ENCODE measurements around the gene KDM3B. TPM values are rescaled to one million over a fixed set of nuclear protein-coding genes. Genes with fewer than 3 reads are reported as not detected.

Gene KDM3B
- total RNA-seq, 1 experiment from 2014 or later = 56.3 TPM

GRCh38 chr5:138466900-138467710 lies 114.6 kb downstream of the KDM3B start:
- Histone ChIP-seq H3K4me2 (ENCODE audit: low read depth, low read length, poor library complexity, severe bottlenecking) (peak overlapping the region; percentile 96), H3K4me1 (ENCODE audit: low read length) (peaks cover 19% of the 10 kb centered on the region), H4K20me1 (ENCODE audit: insufficient read depth, low read depth, low read length) (no peaks in the 10 kb centered on the region; the same call in 1 of the 2 replicates), H3K36me3 (ENCODE audit: insufficient read depth, low read length) (no peaks in the 10 kb centered on the region), H3K4me3 (ENCODE audit: low read length) (no peak overlapping the region; the same call in 1 of the 2 replicates), H3K9me3 (ENCODE audit: low read length) (no peaks in the 10 kb centered on the region), H3K9ac (ENCODE audit: low read length) (no peak overlapping the region), H3K79me2 (ENCODE audit: low read length) (no peaks in the 10 kb centered on the region), H3K27me3 (ENCODE audit: low read length) (peaks cover 4% of the 10 kb centered on the region; the same call in 1 of the 2 replicates), H3K9me2 (replicated peaks; ENCODE audit: insufficient read depth, low read length) (no peaks in the 10 kb centered on the region), H2AFZ (ENCODE audit: low read length) (no peak overlapping the region), H3K27ac (ENCODE audit: low read length) (no peak overlapping the region)
- DNase-seq = no peak

- no peaks in the 10 kb centered on the region for H3K9me3 ChIP-seq (ENCODE audit: low read length)
These were observed 115.2 kb downstream of the KDM3B start for GRCh38 chr5:138467711-138468132.

GRCh38 chr5:138468133-138468965 lies 115.9 kb downstream of the KDM3B start:
- H3K36me3 ChIP-seq (ENCODE audit: insufficient read depth, low read length) = no peaks in the 10 kb centered on the region
- no peak for DNase-seq
- peaks cover 4% of the 10 kb centered on the region; the same call in 1 of the 2 replicates for H3K27me3 ChIP-seq (ENCODE audit: low read length)
- no peak overlapping the region for H3K4me3 ChIP-seq (ENCODE audit: low read length)
- H3K4me2 ChIP-seq (ENCODE audit: low read depth, low read length, poor library complexity, severe bottlenecking) = no peak overlapping the region
- H2AFZ ChIP-seq (ENCODE audit: low read length) = no peak overlapping the region
- no peak overlapping the region for H3K27ac ChIP-seq (ENCODE audit: low read length)
- no peaks in the 10 kb centered on the region for H3K79me2 ChIP-seq (ENCODE audit: low read length)
- no peaks in the 10 kb centered on the region for H3K9me2 ChIP-seq (replicated peaks; ENCODE audit: insufficient read depth, low read length)
- peaks cover 17% of the 10 kb centered on the region for H3K4me1 ChIP-seq (ENCODE audit: low read length)
- H3K9me3 ChIP-seq (ENCODE audit: low read length) = no peaks in the 10 kb centered on the region
- no peak overlapping the region for H3K9ac ChIP-seq (ENCODE audit: low read length)
- H4K20me1 ChIP-seq (ENCODE audit: insufficient read depth, low read depth, low read length) = no peaks in the 10 kb centered on the region; the same call in 1 of the 2 replicates

More at GRCh38 chr5:138467711-138468132, 115.2 kb downstream of the KDM3B start:
- no peak overlapping the region for H3K4me3 ChIP-seq (ENCODE audit: low read length)
- no peak overlapping the region for H3K27ac ChIP-seq (ENCODE audit: low read length)
- no peaks in the 10 kb centered on the region; the same call in 1 of the 2 replicates for H4K20me1 ChIP-seq (ENCODE audit: insufficient read depth, low read depth, low read length)
- no peak overlapping the region for H3K4me2 ChIP-seq (ENCODE audit: low read depth, low read length, poor library complexity, severe bottlenecking)
- no peaks in the 10 kb centered on the region for H3K36me3 ChIP-seq (ENCODE audit: insufficient read depth, low read length)
- H3K9me2 ChIP-seq (replicated peaks; ENCODE audit: insufficient read depth, low read length) = no peaks in the 10 kb centered on the region
- H3K9ac ChIP-seq (ENCODE audit: low read length) = no peak overlapping the region
- no peak overlapping the region for H2AFZ ChIP-seq (ENCODE audit: low read length)
- no peak for DNase-seq
- H3K27me3 ChIP-seq (ENCODE audit: low read length) = peaks cover 4% of the 10 kb centered on the region; the same call in 1 of the 2 replicates
- peaks cover 19% of the 10 kb centered on the region for H3K4me1 ChIP-seq (ENCODE audit: low read length)
- H3K79me2 ChIP-seq (ENCODE audit: low read length) = no peaks in the 10 kb centered on the region

DNA sequence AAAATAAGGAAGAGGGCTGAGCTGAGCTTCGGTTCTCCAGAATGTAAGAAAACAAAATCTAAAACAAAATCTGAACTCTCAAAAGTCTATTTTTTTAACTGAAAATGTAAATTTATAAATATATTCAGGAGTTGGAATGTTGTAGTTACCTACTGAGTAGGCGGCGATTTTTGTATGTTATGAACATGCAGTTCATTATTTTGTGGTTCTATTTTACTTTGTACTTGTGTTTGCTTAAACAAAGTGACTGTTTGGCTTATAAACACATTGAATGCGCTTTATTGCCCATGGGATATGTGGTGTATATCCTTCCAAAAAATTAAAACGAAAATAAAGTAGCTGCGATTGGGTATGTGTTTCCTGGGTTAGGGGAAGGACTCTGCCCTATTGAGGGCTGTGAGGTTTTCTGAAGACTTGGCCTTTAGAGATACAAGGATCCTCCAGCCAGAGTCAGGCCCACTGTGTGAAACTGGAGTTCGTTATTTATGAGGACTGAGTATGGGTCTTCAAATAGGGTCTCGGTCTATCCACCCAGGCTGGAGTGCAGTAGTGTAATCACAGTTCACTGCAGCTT lies 116.6 kb downstream of the KDM3B start:
- H3K27me3 ChIP-seq (ENCODE audit: low read length) = peaks cover 4% of the 10 kb centered on the region; the same call in 1 of the 2 replicates
- H3K4me1 ChIP-seq (ENCODE audit: low read length) = peaks cover 12% of the 10 kb centered on the region
- no peak for DNase-seq
- H3K9ac ChIP-seq (ENCODE audit: low read length) = no peak overlapping the region
- no peaks in the 10 kb centered on the region for H3K36me3 ChIP-seq (ENCODE audit: insufficient read depth, low read length)
- no peak overlapping the region for H3K27ac ChIP-seq (ENCODE audit: low read length)
- no peaks in the 10 kb centered on the region; the same call in 1 of the 2 replicates for H4K20me1 ChIP-seq (ENCODE audit: insufficient read depth, low read depth, low read length)
- H3K4me2 ChIP-seq (ENCODE audit: low read depth, low read length, poor library complexity, severe bottlenecking) = no peak overlapping the region
- H3K9me2 ChIP-seq (replicated peaks; ENCODE audit: insufficient read depth, low read length) = no peaks in the 10 kb centered on the region
- H3K79me2 ChIP-seq (ENCODE audit: low read length) = no peaks in the 10 kb centered on the region
- H3K9me3 ChIP-seq (ENCODE audit: low read length) = no peaks in the 10 kb centered on the region
- H2AFZ ChIP-seq (ENCODE audit: low read length) = no peak overlapping the region
- H3K4me3 ChIP-seq (ENCODE audit: low read length) = no peak overlapping the region

GRCh38 chr5:138469540-138470321 lies 117.2 kb downstream of the KDM3B start:
- no peaks in the 10 kb centered on the region; the same call in 1 of the 2 replicates for H4K20me1 ChIP-seq (ENCODE audit: insufficient read depth, low read depth, low read length)
- no peaks in the 10 kb centered on the region for H3K79me2 ChIP-seq (ENCODE audit: low read length)
- no peaks in the 10 kb centered on the region for H3K9me3 ChIP-seq (ENCODE audit: low read length)
- DNase-seq = no peak
- H3K27ac ChIP-seq (ENCODE audit: low read length) = no peak overlapping the region
- no peak overlapping the region for H2AFZ ChIP-seq (ENCODE audit: low read length)
- H3K4me3 ChIP-seq (ENCODE audit: low read length) = no peak overlapping the region
- H3K9ac ChIP-seq (ENCODE audit: low read length) = no peak overlapping the region
- peaks cover 4% of the 10 kb centered on the region; the same call in 1 of the 2 replicates for H3K27me3 ChIP-seq (ENCODE audit: low read length)
- peaks cover 10% of the 10 kb centered on the region for H3K4me1 ChIP-seq (ENCODE audit: low read length)
- H3K4me2 ChIP-seq (ENCODE audit: low read depth, low read length, poor library complexity, severe bottlenecking) = no peak overlapping the region
- no peaks in the 10 kb centered on the region for H3K9me2 ChIP-seq (replicated peaks; ENCODE audit: insufficient read depth, low read length)
- no peaks in the 10 kb centered on the region for H3K36me3 ChIP-seq (ENCODE audit: insufficient read depth, low read length)

DNA sequence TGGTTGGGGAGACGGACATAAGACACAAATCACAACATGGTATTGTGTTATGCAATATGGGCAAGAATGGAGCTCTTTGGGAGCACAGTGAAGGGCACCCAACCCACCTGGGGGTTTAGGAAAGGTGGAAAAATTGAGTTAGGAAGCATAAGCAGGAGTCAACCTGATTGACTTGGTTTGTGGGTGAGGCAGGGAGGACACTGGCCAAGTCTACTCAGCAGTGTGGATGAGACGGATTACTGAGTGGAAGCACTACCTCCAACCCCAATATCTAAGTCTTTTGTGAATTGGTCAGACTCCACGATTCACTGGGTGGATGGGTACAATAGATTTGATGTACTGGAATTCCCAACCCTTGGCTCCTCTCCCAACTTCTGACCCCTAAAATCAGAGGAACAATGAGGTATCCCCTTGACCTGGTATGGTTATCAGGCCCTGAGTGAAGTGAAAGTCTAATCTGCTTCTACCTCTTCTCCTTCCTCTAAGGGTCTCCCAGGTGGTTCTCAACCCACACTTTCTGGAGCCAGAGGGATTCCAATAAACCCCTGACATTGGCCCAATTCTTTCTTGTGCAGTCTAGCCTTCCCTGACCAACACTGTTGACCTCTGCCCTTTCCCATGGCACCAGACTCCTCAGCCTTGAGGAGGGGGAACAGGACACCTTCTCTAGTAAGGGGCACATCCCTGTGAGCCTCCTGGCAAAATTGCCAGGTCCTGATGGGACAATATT lies 118.0 kb downstream of the KDM3B start:
- Histone ChIP-seq H3K79me2 (ENCODE audit: low read length) (no peaks in the 10 kb centered on the region), H3K27me3 (ENCODE audit: low read length) (peaks cover 4% of the 10 kb centered on the region; the same call in 1 of the 2 replicates), H2AFZ (ENCODE audit: low read length) (no peak overlapping the region), H3K36me3 (ENCODE audit: insufficient read depth, low read length) (no peaks in the 10 kb centered on the region), H3K4me1 (ENCODE audit: low read length) (peaks cover 10% of the 10 kb centered on the region), H3K9me2 (replicated peaks; ENCODE audit: insufficient read depth, low read length) (no peaks in the 10 kb centered on the region), H3K9me3 (ENCODE audit: low read length) (no peaks in the 10 kb centered on the region), H3K27ac (ENCODE audit: low read length) (no peak overlapping the region), H3K4me3 (ENCODE audit: low read length) (no peak overlapping the region), H3K9ac (ENCODE audit: low read length) (no peak overlapping the region), H4K20me1 (ENCODE audit: insufficient read depth, low read depth, low read length) (no peaks in the 10 kb centered on the region; the same call in 1 of the 2 replicates), H3K4me2 (ENCODE audit: low read depth, low read length, poor library complexity, severe bottlenecking) (no peak overlapping the region)
- DNase-seq = no peak

- H3K79me2 ChIP-seq (ENCODE audit: low read length) = no peaks in the 10 kb centered on the region
- H3K27ac ChIP-seq (ENCODE audit: low read length) = no peak overlapping the region
- no peaks in the 10 kb centered on the region for H3K9me3 ChIP-seq (ENCODE audit: low read length)
- peaks cover 4% of the 10 kb centered on the region; the same call in 1 of the 2 replicates for H3K27me3 ChIP-seq (ENCODE audit: low read length)
- no peak overlapping the region for H3K4me2 ChIP-seq (ENCODE audit: low read depth, low read length, poor library complexity, severe bottlenecking)
- no peaks in the 10 kb centered on the region; the same call in 1 of the 2 replicates for H4K20me1 ChIP-seq (ENCODE audit: insufficient read depth, low read depth, low read length)
- H3K9ac ChIP-seq (ENCODE audit: low read length) = no peak overlapping the region
- no peak overlapping the region for H2AFZ ChIP-seq (ENCODE audit: low read length)
- no peak for DNase-seq
- H3K9me2 ChIP-seq (replicated peaks; ENCODE audit: insufficient read depth, low read length) = no peaks in the 10 kb centered on the region
- H3K36me3 ChIP-seq (ENCODE audit: insufficient read depth, low read length) = no peaks in the 10 kb centered on the region
- peaks cover 5% of the 10 kb centered on the region for H3K4me1 ChIP-seq (ENCODE audit: low read length)
- no peak overlapping the region for H3K4me3 ChIP-seq (ENCODE audit: low read length)
These were observed 118.5 kb downstream of the KDM3B start for GRCh38 chr5:138471052-138471361.

Data from Karpas-422 (cell line).